ENCODE data around the gene LCA5. TPM values are rescaled to one million over a fixed set of nuclear protein-coding genes. Genes with fewer than 3 reads are reported as not detected.
"Not testable (repeated sequence)": the region's sequence is repeated elsewhere in the genome, so short reads cannot be mapped to it uniquely, and the experiment has no call there.

Gene LCA5
- total and polyA plus RNA-seq, 3 donors from 2014 or later = 5.2 to 17.7 (median 15.4) TPM

DNA sequence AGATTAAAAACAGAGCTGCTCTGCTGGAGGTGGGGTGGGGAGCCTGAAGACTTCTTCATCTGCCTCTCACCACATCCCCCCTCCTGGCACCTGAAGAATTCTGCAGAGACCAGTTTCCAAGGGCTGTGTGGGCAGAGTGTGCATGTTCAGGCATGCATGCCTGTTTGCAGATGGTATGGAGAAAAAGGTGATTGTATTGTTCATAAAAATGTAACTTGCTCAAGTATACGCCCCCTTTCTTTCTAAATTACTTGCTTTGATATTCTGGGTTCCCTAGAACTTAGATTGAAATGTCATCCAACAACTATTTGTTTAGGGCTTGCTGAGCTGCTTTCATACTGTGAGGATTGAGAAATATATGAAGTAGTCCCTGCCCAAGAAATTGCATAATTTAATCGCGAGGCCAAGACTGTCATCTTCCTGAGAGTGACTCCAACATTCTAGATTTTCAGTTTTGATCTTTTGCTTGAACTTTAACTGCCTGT is 83.6 kb downstream of the LCA5 start:
- Histone ChIP-seq H3K9me3 (no peaks in the 10 kb centered on the region), H3K27ac (no peak overlapping the region), H3K27me3 (no peaks in the 10 kb centered on the region), H3K4me3 (no peak overlapping the region), H3K4me1 (no peaks in the 10 kb centered on the region), H3K36me3 (ENCODE audit: low read depth, missing control alignments) (no peaks in the 10 kb centered on the region)
- intact Hi-C loops (cut with DNase I; ENCODE audit: low total_unique reads) = no loop called here
- TF ChIP-seq, protein P1, sequence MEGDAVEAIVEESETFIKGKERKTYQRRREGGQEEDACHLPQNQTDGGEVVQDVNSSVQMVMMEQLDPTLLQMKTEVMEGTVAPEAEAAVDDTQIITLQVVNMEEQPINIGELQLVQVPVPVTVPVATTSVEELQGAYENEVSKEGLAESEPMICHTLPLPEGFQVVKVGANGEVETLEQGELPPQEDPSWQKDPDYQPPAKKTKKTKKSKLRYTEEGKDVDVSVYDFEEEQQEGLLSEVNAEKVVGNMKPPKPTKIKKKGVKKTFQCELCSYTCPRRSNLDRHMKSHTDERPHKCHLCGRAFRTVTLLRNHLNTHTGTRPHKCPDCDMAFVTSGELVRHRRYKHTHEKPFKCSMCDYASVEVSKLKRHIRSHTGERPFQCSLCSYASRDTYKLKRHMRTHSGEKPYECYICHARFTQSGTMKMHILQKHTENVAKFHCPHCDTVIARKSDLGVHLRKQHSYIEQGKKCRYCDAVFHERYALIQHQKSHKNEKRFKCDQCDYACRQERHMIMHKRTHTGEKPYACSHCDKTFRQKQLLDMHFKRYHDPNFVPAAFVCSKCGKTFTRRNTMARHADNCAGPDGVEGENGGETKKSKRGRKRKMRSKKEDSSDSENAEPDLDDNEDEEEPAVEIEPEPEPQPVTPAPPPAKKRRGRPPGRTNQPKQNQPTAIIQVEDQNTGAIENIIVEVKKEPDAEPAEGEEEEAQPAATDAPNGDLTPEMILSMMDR (IDR thresholded peaks at IDR 0.05) = no peak
- no peak for TF ChIP-seq POLR2A (IDR thresholded peaks at IDR 0.05)
- DNase-seq = no peak
- 85 to 95% methylated on average over 3 of the region's 3 CpGs for WGBS, 2 donors

DNA sequence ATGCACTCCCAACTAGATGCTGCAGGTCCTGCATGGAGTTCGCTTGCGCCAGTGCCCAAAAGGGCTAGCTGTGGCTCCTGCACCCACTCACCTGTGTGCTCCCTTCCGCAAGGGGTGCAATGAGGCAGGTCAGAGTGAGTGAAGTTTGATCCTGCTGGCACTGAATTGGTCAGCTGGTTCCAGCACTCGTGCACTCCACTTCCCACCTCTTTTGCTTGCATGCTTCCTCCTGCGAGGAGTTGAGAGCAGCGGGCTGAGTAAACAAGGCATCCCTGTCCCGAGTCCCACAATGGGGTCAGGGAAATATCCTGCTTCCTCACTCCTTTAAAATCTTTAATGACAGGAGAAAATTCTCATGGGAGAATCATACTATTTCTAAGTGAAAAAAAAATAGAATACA is 86.2 kb downstream of the LCA5 start:
- no peak for DNase-seq
- no peaks in the 10 kb centered on the region for H3K4me1 ChIP-seq
- H3K4me3 ChIP-seq = no peak overlapping the region
- H3K36me3 ChIP-seq (ENCODE audit: low read depth, missing control alignments) = no peaks in the 10 kb centered on the region
- WGBS, 2 donors = 83 to 89% methylated on average over 7 of the region's 7 CpGs
- no peak overlapping the region for H3K27ac ChIP-seq
- TF ChIP-seq POLR2A (IDR thresholded peaks at IDR 0.05) = no peak
- TF ChIP-seq, protein P1 (IDR thresholded peaks at IDR 0.05) = no peak
- intact Hi-C loops (cut with DNase I; ENCODE audit: low total_unique reads) = no loop called here
- no peaks in the 10 kb centered on the region for H3K27me3 ChIP-seq
- H3K9me3 ChIP-seq = no peaks in the 10 kb centered on the region

DNA sequence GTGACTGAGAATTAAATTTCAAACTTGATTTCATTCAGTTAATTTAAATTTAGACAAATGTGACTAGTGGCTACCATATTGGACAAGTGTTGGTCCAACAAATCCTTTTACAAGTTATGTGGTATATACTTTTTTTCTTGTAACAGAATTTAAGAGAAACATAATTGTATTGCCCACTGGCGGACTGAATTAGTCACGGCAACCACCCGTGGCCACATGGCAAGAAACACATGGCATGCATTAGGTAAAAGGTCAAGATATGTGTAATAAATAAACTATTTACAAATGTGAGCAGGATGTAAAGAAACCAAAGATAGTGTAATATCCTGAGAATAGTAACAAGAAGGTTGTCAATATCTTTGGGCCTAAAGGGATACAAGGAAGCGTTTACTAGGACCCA is 91.2 kb downstream of the LCA5 start:
- intact Hi-C loops (cut with DNase I; ENCODE audit: low total_unique reads) = no loop called here
- H3K4me3 ChIP-seq = no peak overlapping the region
- no peak for DNase-seq
- H3K27me3 ChIP-seq = no peaks in the 10 kb centered on the region
- H3K4me1 ChIP-seq = no peaks in the 10 kb centered on the region
- H3K27ac ChIP-seq = no peak overlapping the region
- TF ChIP-seq, protein P1 (IDR thresholded peaks at IDR 0.05) = no peak
- no peaks in the 10 kb centered on the region for H3K9me3 ChIP-seq
- WGBS, 2 donors = 81 to 92% methylated on average over 4 of the region's 4 CpGs
- H3K36me3 ChIP-seq (ENCODE audit: low read depth, missing control alignments) = no peaks in the 10 kb centered on the region

GRCh38 chr6:79443876-79444275 is 93.4 kb downstream of the LCA5 start:
- 65 to 70% methylated on average over 3 of the region's 3 CpGs for WGBS, 2 donors
- H3K9me3 ChIP-seq = not testable (repeated sequence)

DNA sequence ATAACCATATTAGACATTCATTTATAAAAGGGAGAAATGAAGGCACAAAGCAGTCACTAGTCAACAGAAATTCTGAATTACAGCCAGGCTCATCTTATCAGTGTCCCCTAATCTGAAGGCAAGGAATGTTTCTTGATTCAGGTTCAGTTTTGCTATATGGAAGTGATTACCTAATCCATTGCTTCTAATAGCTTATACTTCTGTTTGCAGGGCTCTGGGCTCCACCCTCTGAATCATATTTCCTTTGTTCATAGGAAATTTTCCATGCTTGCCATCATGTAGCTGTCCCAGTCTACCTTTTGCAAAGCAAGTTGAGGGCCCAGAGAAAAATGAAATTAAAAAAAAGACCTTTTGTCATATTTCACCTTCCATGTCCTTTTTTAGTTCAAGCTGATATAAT is 96.0 kb downstream of the LCA5 start:
- no peaks in the 10 kb centered on the region for H3K36me3 ChIP-seq (ENCODE audit: low read depth, missing control alignments)
- no peak for TF ChIP-seq POLR2A (IDR thresholded peaks at IDR 0.05)
- TF ChIP-seq, protein P1 (IDR thresholded peaks at IDR 0.05) = no peak
- H3K27me3 ChIP-seq = no peaks in the 10 kb centered on the region
- no peak for DNase-seq
- H3K27ac ChIP-seq = no peak overlapping the region
- H3K4me3 ChIP-seq = no peak overlapping the region
- intact Hi-C loops (cut with DNase I; ENCODE audit: low total_unique reads) = no loop called here
- H3K9me3 ChIP-seq = no peaks in the 10 kb centered on the region
- no peaks in the 10 kb centered on the region for H3K4me1 ChIP-seq

More at GRCh38 chr6:79443876-79444275, 93.4 kb downstream of the LCA5 start:
- H3K4me3 ChIP-seq; H3K27me3 ChIP-seq; intact Hi-C loops (cut with DNase I; ENCODE audit: low total_unique reads); H3K36me3 ChIP-seq (ENCODE audit: low read depth, missing control alignments); H3K27ac ChIP-seq; DNase-seq; H3K4me1 ChIP-seq: not testable (repeated sequence)

Measured in testis (tissue), 3 donors.